Measurements from ENCODE around the gene MYH11.

The MYH11 gene

DNA sequence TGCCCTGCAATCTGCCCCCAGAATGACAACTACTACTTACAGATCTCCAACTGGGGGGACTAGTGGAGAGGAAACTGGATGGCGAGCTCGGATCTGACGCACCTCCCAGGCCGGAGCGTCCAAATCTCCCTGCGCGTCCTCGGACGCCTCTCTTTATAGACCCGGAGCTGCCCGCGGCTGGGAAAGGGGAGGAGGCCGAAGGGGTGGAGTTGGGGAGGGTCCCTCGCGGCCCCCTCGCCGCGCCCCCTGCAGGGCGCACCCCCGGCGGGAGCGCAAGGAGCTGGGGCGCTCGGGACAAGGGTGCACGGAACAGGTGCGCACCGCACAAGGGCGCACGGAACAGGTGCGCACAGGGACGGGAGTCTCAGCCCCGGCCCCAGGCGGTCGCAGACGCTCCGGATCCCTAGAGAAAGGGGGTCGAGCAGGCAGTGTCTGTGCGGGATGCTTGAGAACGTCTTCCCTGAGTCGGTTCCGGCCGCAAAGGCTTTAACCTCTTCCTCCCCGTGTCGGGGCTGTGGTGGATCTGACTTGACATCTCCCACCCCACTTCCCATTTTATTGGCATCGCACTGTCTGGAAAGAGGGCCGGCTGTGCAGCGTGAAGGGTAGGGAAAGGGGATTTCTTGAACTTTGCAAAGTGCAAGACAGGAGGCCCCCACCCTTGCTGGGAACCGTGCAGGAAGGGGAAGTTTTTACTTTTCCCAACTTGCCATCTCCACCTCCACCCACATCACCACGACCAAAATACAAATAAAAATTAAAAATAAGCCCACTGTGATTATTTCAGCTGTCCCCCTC lies at the start of gene MYH11:
Gene MYH11 (minus strand): TSS at position 128 of the 798 bp plus-strand sequence. CDS start 18,776 bp downstream, outside the sequence.
- no peak for DNase-seq

DNA sequence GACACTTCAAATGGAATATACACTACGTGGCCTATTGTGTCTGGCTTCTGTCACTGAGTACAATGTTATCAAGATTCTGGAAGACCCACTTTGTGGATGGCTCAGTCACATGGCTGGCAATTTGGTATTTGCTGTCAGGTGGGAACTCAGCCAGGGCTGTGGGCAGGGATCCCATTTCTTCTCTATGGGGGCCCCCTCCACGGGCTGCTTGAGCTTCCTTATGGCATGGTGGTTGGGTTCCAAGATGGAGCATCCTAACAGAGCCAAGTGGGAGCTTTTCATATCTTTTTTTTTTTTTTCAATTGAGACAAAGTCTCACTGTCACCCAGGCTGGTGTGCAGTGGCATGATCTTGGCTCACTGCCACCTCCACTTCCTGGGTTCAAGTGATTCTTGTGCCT lies 49.6 kb upstream of the MYH11 start:
- DNase-seq, result no peak

DNA sequence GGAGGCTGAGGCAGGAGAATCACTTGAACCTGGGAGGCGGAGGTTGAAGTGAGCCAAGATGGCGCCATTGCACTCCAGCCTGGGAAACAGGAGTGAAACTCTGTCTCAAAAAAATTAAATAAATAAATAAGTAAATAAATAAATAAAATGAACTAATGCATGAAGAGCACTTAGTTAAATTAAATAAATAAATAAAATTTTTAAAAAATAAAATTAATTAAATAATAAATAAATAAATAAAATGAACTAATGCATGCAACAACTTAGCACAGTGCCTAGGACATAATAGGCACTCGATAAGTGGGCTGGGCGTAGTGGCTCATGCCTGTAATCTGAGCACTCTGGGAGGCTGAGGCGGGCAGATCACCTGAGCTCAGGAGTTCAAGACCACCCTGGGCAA lies 47.1 kb upstream of the MYH11 start:
- DNase-seq, result no peak

DNA sequence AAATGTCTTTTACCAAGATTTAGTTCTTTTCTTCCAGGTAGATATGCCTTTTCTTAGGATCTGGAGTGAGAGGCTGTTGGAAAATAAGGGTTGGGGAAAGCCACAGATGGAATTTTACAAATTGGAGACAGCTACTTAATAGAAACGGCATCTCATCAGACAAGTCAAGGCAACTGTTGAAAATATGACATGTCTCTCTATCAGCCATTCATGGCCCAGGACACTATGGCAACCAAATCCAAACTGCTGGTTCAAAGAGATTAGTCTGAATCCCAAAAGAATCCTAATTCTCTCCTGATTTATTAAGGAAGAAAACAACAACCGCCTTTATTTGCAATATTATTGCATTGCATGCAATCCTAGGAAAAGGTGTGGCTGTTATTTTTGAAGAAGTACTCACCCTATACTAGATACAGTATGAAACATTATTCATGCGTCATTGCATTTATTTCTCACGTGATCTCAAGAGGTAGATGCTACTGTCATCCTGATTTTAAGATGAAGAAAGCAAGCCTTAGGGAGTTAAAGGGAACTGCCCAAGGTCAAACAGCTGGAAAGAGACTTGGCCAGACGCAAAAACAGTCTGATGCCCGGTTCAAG lies 44.2 kb upstream of the MYH11 start:
- DNase-seq, result no peak

DNA sequence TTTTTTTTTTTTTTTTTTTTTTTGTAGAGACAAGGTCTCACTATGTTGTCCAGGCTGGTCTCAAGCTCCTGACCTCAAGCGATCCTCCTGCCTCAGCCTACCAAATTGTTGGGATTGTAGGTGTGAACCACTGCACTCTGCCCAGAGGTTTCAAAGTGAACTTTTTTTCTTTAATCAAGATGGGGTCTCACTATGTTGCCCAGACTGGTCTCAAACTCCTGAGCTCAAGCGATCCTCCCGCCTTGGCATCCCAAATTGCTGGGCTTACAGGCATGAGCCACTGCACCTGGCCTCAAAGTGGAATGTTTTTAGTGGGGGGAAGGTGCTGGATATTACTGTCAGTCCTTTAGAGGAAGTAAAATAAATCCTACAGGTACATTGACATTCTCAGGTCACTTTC lies 43.5 kb upstream of the MYH11 start:
- no peak for DNase-seq

DNA sequence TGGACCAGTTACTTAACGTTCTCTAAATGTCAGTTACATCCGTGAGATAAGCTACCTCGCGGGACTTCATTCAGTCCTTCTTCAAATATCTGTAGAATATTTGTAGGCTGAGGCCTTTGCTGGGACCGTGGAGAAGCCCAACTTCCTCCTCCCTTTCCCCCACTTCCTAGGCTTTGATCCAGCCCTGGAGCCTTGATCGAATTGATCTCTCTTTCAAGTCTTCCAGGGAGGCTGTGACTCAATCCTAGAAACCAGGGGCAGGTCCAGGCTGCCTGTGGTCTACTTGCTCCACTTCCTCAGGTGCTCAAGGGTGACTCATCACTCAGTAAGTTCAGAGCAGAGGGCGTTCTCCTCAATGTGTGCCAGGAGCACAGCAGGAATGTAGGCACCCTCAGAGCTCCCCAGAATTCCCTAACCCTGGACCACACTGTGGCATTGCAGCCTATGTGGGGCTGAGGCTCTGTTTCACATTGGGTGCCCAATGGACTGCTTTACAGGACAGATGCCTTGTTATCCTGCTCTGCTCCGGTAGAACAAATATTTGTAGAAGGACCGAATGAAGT lies 42.8 kb upstream of the MYH11 start:
- no peak for DNase-seq

DNA sequence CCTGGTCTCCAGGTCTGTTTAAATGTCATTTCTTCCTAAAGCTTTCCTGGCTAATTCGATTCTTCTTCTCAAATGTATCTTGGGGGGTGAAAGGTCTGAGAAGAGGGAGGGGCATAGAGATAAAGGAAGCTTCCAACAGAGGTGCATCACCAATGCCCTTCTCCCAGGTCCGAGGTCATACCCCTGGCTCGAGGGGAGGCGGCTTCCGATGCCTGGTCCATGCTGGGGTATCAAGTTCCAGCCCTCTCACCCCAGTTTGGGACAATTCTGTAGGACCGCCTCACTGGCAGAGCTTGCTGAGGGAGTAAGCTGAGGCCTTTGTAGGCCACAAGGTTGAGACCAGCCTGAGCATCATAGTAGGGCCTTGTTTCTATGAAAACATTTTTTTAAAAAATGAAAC lies 41.8 kb upstream of the MYH11 start:
- DNase-seq, result no peak

DNA sequence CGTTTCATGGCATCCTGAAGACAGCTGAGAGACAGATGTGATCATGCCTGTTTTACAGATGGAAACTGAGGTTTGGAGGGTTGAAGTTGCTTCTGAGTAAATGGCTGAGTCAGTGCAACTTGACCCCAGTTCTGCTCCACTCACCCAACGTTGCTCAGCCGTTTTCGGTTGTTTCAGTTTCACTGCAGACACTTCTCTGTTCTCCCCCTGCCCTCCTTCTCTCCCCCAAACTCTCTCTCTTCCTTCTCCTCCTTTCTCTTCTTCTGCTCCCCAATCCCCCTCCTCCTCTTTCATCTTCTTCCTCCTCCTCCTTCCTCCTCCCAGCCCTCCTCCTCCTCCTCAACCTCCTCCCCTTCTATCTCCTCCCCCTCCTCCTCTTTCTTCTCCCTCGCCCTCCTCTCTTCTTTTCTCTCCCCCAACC lies 41.0 kb upstream of the MYH11 start:
- DNase-seq, result no peak

DNA sequence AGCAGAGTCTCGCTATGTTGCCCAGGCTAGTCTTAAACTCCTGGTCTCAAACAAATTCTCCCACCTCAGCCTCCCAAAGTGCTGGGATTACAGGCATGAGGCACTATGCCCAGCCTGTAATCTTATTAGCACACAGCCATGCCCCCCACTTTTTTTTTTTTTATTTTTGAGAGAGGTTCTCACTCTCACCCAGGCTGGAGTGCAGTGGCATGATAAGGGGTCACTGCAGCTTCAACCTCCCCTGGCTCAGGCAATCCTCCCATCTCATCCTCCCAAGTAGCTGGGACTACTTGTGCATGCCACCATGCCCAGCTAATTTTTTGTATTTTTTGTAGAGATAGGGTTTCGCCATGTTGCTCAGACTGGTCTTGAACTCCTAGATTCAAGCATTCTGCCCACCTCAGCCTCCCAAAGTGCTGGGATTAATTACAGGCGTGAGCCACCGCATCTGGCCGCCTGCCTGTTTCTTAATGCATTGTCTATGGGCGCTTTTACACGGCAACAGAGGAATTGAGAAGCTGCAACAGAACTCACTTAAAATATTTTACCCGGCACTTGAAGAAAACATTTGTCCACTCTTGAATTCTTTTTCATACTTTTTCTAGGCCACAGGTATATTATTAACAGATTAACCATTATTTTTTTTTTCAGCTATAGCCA lies 40.4 kb upstream of the MYH11 start:
- DNase-seq, result peak; percentile 17

DNA sequence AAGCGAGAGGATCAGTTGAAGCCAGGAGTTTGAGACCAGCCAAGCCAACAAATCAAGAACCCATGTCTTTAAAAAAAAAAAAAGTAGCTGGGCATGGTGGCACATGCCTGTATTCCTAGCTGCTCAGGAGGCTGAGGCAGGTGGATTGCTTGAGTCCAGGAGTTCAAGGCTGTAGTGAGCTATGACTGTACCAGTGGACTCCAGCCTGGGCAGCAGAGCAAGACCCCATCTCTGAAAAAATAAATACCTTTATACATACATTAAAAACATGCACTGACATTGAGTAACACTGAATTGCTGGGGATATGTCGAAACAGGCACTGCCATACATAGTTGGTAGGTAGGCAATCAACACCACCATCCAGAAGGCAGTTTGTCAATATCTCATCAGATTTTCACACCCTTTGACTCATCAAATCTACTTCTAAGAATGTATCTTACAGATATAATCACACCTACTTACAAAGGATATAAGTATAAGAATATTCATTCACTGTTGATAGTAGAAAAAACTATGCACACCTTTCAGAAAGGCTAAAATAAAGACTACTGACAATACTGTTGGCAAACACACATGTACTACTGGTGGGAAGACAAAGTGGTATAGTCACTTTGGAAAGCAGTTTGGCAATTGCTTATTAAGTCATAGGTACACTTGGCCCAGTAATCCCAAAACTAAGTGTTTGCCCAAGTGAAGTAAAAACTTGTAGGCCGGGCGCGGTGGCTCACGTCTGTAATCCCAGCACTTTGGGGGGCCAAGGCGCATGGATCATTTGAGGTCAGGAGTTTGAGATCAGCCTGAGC lies 37.9 kb upstream of the MYH11 start:
- DNase-seq, result no peak

DNA sequence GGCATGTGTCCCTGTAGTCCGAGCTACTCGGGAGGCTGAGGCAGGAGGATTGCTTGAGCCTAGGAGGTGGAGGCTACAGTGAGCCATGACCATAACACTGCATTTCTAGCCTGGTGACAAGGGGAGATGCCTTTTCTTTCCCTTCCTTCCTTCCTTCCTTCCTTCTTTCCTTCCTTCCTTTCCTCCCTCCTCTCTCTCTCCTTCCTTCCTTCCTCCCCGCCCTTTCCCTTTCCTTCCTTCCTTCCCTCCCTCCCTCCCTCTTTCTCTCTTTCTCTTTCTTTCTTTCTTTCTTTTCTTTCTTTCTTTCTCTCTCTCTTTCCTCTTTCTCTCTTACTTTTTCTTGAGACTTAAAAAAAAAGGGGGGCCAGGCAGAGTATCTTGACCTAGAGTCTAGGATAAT lies 34.7 kb upstream of the MYH11 start:
- no peak for DNase-seq

DNA sequence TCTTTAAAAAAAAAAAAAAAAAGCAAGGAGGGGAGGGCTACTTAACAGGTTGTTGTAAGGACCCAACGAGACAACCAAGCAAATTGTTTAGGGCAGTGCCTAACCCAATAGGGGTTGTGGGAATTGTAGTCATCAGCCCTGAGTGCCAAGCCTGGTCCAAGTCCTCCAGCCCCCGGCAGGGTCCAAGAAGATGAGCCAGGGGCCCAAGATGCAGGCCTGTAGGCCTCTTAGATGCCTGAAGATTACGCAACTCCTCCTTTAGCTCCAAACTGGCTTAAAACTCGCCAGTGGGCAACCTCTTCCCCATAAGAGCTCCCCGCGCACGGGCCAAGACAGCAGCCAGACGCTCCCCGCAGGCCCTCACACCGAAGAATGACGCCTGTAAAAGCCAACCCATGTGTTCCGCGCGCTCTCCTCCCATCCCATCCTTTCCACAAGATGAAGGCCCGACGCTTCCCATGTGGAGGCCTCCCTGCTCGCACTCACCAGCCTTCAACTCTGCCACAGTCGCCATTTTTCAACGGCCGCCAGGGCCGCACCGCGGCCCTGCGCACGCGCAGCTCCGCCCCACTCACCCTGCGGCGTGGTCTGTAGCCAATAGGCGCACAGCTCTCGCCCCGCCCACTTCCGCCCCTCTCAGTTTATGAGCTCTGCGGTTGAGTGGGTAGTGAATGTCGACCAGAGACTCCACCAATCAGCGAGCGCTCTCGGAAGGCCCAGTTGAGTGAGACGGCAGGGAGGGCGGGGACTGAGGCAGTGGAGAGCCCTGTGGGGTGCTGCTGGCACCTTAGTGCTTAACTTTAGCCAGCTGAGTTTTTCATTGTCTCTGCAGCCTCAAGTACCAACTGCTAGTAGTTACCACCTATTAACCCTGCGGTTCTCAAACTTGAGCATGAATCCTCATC lies 31.5 kb upstream of the MYH11 start, which contains the start of gene CEP20:
Gene CEP20 (minus strand): TSS at position 532 of the 905 bp plus-strand sequence. CDS start 18 bp downstream, at position 514.
- DNase-seq, result peak; percentile 100

DNA sequence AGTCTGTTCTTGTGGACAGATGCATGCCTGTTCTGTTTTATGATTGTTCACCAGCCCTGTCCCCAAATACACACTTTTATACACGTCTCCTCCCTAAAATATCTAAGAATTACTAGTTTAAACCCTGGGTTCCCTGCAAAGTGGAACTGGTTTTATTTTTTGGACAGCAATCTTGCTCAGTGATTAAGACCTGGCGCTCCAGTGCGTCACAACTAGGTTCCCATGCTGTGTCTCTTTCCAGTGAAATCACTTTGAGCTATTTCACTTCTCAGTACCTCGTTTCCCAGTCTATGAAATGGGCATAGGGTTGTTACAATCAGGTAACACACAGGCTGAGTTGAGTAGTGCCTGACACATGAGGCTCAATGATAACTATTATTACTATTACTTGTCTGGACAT lies 30.5 kb upstream of the MYH11 start:
- no peak for DNase-seq

DNA sequence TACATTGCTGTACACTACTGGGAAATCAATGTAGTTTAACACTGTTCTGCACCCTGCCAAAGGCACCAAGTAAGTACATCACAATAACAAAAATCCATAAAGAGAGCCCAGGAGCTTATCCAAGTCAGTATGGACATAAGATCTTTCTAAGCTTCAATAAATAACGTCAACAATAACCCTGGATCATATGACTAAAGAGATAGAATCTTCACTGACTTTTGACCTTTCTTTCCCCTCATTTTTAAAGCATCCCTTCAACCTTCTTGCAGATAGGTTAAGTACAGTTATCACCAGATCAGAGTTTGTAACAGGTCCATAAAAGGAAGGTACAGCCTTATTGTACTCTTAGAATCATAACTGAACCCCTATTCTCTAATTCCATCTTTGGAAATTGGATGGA lies 29.2 kb upstream of the MYH11 start:
- no peak for DNase-seq

DNA sequence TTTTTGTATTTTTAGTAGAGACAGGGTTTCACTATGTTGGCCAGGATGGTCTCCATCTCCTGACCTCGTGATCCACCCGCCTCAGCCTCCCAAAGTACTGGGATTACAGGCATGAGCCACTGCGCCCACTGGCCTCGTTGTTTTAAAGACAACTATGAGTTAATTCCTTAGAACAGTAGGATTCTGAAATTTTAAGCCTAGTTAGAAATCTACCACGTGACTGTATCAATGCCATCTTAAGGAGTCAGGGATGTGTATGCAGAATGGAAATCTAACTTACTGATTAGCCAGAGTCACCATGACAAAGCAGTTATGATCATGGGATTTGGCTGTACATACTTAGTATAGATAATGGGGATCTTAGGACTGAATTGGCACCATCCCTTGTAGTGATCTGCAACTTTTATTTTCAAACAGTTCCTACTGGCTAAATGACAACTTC lies 28.8 kb upstream of the MYH11 start:
- DNase-seq, result no peak

DNA sequence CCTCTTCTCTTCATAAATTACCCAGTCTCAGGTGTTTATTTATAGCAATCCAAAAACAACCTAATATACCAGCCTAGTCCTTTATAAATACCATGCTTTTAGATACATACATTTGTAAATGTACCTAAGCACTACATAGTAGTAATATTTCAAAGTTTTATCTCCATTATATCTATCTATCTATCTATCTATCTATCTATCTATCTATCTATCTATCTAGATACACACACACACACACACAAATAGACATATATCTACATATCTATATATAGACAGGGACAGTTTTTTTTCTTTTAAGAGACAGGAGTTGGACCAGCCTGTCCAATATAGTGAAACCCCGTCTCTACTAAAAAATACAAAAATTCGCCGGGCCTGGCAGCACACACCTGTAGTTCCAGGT lies 25.7 kb upstream of the MYH11 start:
- no peak for DNase-seq

DNA sequence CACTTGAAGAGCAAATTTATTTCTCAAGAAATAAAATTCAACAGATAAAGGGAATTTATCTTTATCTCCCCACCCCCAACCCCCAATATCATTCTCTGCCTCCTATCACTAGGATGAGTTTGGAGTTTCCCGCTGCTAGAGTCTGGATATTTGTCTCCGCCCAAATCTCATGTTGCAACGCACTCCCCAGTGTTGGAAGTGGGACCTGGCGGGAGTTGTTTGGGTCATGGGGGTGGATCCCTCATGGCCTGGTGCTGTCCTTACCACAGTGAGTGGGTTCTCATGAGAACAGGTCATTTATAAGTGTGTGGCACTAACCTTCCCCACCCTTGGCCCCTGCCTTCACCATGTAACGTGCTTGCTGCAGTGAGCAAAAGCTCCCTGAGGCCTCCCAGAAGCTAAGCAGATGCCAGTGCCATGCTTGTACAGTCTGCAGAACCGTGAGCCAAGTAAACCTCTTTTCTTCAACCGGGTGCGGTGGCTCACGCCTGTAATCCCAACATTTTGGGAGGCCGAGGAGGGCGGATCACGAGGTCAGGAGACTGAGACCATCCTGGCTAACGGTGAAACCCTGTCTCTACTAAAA lies 25.1 kb upstream of the MYH11 start:
- DNase-seq, result no peak

DNA sequence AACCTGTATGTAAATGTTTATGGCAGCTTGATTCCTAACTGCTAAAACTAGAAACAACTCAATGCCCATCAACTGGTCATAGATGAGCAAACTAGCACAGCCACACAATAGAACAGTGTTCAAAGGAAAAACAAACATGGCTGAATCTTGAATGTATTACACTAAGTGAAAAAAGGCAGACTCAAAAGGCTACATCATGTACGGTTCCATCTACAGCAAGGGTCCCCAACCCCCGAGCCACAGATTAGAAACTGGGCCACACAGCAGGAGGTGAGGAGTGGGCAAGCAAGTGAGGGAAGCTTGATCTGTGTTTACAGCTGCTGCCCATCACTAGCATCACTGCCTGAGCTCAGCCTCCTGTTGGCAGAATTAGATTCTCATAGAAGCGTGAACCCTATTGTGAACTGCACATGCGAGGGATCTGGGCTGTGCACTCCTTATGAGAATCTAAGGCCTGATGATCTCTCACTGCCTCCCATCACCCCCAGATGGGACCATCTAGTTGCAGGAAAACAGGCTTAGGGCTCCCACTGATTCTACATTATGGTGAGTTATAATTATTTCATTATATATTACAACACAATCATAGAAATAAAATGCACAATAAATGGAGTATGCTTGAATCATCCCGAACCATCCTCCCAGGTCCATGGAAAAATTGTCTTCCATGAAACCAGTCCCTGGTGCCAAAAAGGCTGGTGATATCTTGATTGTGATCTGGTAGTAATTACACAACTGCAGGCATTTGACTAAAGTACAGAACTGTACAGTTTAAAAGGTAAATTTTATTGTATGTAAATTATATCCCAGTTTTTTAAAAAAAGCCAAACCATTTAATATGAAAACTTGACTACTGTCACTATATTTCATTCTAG lies 23.8 kb upstream of the MYH11 start:
- DNase-seq, result no peak

DNA sequence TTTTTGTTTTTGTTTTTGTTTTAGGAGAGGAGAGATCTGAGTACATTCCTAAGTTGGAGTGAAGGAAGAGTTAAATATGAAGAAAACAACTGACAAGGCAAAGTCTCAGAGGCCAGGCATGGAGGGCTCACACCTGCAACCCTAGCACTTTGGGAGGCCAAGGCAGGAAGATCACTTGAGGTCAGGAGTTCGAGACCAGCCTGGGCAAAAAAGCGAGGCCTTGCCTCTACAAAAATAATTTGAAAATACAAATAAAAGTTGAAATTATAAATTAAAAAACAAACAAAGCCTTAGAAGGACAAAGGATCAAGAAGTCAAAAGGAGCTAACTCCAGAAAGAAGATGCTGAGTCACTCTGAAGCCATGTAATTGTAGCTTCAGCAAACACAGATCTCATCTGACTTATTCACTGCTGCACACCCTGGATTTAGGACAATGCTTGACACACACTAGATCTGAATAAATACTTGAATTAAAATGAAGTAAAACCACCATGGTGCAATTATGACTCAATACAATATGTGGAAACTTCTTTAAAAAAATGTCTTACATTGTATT lies 22.5 kb upstream of the MYH11 start:
- DNase-seq, result no peak

DNA sequence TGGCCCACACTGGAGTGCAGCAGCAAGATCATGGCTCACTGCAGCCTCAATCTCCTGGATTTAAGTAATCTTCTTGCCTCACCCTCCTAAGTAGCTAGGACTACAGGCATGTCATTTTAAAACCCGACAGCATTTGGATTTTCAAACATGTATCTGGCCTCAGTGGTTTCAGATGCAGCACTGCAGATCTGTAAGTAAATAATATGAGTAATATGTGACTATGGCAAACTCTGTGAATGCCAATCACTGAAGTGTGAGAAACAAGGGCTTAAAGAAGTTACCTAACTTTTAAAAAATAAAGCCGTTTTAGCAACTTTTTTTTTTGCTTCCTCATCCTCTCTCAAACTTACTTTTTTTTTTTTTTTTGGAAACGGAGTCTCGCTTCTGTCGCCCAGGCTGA lies 19.7 kb upstream of the MYH11 start:
- DNase-seq, result no peak

Data from NCI-H82 (cell line).